GM12865 (cell line): Measurements from ENCODE around the gene KRTAP10-2.
"Not testable (repeated sequence)": the region's sequence is repeated elsewhere in the genome, so short reads cannot be mapped to it uniquely, and the experiment has no call there.

Experiments used
- DNase-seq: peaks from one replicate; pipeline ENCODE4 v3.0.0; 2010; ENCODE audit warnings: low read depth
- H3K4me3 ChIP-seq: 2 replicates; pipeline ENCODE4 v1.5.1; 2011; ENCODE audit warnings: mild to moderate bottlenecking, low read depth, low read length, control low read depth
- TF ChIP-seq, protein P1 (sequence below): IDR thresholded peaks from 2 replicates; pipeline ENCODE4 v1.5.1; 2011; ENCODE audit warnings: low read length, control low read depth, low read depth, inconsistent platforms; ENCODE audit not compliant: insufficient read depth; ENCODE audit errors: missing control alignments

Gene KRTAP10-2, protein sequence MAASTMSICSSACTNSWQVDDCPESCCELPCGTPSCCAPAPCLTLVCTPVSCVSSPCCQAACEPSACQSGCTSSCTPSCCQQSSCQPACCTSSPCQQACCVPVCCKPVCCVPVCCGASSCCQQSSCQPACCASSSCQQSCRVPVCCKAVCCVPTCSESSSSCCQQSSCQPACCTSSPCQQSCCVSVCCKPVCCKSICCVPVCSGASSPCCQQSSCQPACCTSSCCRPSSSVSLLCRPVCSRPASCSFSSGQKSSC

GRCh38 chr21:44551340-44551961, at the start of gene KRTAP10-2:
TSS of gene KRTAP10-2 (minus strand) at chr21:44551505. CDS start at chr21:44551458, 47 bp downstream.
- no peak within 1 kb of the TSS for H3K4me3 ChIP-seq
- no peak for DNase-seq
- TF ChIP-seq, protein P1, sequence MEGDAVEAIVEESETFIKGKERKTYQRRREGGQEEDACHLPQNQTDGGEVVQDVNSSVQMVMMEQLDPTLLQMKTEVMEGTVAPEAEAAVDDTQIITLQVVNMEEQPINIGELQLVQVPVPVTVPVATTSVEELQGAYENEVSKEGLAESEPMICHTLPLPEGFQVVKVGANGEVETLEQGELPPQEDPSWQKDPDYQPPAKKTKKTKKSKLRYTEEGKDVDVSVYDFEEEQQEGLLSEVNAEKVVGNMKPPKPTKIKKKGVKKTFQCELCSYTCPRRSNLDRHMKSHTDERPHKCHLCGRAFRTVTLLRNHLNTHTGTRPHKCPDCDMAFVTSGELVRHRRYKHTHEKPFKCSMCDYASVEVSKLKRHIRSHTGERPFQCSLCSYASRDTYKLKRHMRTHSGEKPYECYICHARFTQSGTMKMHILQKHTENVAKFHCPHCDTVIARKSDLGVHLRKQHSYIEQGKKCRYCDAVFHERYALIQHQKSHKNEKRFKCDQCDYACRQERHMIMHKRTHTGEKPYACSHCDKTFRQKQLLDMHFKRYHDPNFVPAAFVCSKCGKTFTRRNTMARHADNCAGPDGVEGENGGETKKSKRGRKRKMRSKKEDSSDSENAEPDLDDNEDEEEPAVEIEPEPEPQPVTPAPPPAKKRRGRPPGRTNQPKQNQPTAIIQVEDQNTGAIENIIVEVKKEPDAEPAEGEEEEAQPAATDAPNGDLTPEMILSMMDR, result no peak

DNA sequence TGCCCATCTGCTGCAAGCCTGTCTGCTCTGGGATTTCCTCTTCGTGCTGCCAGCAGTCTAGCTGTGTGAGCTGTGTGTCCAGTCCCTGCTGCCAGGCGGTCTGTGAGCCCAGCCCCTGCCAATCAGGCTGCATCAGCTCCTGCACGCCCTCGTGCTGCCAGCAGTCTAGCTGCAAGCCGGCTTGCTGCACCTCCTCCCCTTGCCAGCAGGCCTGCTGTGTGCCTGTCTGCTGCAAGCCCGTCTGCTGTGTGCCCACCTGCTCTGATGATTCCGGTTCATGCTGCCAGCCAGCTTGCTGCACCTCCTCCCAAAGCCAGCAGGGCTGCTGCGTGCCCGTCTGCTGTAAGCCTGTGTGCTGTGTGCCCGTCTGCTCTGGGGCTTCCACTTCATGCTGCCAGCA, 49.8 kb upstream of the KRTAP10-2 start:
- DNase-seq, H3K4me3 ChIP-seq: not testable (repeated sequence)

DNA sequence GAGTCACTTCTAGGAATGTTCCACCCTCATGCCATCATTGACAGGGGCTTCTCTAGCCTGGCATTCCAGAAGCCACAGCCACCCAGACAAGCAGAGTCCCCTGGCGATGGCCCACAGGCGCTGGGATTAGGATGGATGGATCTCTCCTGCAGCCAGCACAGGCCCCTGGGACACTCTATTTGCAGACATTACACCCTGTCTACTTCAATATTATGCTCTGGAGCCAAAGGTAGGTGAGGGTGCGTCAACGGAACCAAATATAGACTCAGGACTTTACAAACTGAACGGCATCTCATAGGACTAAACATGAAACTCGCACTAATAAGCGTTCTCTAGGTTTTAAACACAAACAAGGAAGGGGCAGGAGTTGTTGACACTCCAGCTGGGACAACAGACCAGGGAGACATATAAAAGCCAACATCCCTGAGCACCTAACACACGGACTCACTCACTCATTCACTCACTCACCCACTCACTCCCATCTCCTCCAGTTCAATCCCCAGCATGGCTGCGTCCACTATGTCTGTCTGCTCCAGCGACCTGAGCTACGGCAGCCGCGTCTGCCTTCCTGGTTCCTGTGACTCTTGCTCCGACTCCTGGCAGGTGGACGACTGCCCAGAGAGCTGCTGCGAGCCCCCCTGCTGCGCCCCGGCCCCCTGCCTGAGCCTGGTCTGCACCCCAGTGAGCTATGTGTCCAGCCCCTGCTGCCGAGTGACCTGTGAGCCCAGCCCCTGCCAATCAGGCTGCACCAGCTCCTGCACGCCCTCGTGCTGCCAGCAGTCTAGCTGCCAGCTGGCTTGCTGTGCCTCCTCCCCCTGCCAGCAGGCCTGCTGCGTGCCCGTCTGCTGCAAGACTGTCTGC, 49.0 kb upstream of the KRTAP10-2 start, which contains the start of gene KRTAP10-7:
Gene KRTAP10-7, plus strand, starts transcription at position 480 of the 861 bp plus-strand sequence. Its CDS starts 25 bp downstream, at position 505.
- DNase-seq, H3K4me3 ChIP-seq: not testable (repeated sequence)

DNA sequence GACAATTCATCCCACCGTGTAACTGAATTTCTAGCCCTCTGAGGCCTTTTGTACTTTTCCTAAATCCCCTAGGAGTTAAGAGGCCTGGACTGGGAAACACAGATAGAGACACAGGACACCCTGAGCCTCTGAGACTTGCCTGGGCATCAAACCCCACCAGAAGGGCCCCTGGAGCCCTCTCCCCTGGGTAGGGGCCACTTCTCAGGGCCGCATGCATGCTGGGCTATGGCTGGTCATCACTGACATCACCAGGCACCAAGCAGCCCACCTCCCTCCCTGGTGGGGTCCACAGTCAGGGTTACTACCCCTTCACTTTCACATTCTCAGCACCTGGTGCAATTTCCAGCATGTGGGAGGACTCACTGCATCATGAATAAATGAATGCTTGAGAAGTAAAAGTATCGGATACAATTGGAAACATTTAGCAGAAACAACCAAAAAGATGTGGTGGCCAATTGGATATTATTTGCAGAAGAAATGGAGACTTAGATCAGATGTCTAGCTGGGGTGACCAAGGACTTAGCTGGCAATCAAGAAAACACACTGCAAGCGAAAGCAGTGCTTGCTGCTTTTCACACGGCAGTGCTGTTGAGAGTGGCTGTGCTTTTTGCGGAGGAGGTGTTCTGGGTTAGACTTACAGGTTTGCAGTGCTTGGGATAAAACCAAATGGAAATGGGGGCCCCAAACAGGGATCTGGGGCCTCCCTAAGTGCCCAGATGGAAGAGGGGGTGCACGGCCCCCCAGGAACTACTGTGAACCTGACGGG, 48.1 kb upstream of the KRTAP10-2 start:
- TF ChIP-seq, protein P1, result no peak
- no peak for DNase-seq
- H3K4me3 ChIP-seq, result no peak overlapping the region

GRCh38 chr21:44598061-44598460, 46.8 kb upstream of the KRTAP10-2 start:
- TF ChIP-seq, protein P1, result no peak
- DNase-seq, result no peak

DNA sequence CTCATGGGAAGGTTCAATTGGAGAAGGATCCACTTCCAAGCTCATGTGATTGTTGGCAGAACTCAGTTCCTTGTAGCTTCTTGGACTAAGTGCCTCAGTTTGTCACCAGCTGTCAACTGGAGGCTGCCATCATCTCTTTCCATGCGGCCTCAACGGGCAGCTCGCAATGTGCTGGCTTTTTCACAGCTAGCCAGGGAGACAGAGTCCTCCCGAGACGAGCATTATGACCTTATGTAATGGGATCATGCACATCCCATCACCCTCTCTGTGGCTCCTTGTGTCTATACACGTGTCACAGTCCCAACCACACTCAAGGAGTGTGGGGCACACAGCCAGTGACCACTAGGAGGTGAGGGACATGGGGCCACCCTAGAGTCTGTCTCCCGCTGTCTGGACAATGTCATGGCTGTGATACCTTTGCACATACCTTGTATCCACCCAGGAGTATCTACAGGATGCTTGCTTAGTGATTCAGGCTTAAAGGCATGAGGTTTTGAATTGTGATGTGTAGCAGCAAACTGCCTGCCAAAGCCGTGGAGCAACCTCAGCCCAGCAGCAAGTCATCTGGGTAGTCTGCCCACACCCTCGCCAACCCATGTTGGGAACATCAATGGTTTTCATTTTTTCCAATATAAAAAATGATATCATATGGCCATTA, 44.9 kb upstream of the KRTAP10-2 start:
- TF ChIP-seq, protein P1, result no peak
- no peak overlapping the region for H3K4me3 ChIP-seq
- no peak for DNase-seq

More at GRCh38 chr21:44598061-44598460, 46.8 kb upstream of the KRTAP10-2 start:
- H3K4me3 ChIP-seq, result no peak overlapping the region

DNA sequence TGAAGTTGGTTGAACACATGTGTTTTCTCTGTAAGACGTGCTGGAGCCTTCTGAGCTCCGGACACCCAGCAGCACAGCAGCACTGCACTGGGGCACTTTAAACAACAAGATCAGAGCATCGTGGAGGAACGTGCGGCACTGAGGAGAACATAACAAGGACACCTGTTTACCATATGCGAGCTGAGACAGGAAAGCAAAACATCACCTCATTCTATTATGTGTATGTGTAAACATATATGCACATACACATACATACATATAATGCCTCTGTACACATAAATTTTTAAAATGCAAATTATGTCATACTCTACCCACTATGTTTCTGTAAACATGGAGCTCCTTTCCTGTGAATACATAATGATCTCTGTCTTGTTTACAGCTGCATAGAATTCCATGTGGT, 44.2 kb upstream of the KRTAP10-2 start:
- no peak for DNase-seq
- TF ChIP-seq, protein P1, result no peak
- no peak overlapping the region for H3K4me3 ChIP-seq
